HG03280 (cell line): ENCODE results near the gene MPL.

Experiments
- ATAC-seq: cut with Tn5 transposase; IDR thresholded peaks from one replicate; pipeline ENCODE4 v1.9.1; 2021; ENCODE audit warnings: mild to moderate bottlenecking, moderate library complexity; ENCODE audit not compliant: unreplicated experiment

MPL gene

DNA sequence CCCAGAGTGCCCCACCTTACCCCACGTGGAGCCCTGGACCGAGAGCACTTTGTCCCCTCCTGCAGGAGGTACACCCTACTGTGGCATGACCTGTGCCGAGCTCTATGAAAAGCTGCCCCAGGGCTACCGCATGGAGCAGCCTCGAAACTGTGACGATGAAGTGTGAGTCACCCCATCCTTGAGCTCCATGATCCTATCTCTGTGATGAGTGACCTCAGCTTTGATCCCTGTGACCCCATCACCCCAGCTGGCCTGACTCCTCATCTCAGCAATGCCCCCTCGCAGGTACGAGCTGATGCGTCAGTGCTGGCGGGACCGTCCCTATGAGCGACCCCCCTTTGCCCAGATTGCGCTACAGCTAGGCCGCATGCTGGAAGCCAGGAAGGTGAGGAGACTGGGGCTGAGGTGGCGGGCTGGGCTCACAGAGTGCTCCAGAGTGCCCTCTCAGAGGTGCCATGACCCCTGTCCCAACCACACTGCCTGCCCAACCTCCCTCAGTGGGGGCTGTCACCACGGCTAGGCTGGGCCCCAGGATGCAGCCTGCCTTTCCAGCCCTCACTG is 16.2 kb upstream of the MPL start:
- ATAC-seq: no peak

DNA sequence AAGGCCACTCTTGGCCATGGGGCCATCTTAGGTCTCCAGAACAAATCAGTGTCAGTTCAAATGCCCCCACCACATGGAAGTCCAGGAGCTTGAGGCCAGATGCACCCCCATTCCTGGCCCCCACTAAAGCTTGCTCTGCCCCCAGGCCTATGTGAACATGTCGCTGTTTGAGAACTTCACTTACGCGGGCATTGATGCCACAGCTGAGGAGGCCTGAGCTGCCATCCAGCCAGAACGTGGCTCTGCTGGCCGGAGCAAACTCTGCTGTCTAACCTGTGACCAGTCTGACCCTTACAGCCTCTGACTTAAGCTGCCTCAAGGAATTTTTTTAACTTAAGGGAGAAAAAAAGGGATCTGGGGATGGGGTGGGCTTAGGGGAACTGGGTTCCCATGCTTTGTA is 15.1 kb upstream of the MPL start:
- ATAC-seq: no peak

GRCh38 chr1:43324810-43325209 is 12.8 kb upstream of the MPL start:
- no peak for ATAC-seq

- ATAC-seq: no peak
Measured at GRCh38 chr1:43325381-43325780, 12.2 kb upstream of the MPL start.

- no peak for ATAC-seq
Measured at GRCh38 chr1:43327549-43328292, 9.9 kb upstream of the MPL start.

- ATAC-seq: no peak
Measured at GRCh38 chr1:43329995-43330751, 7.4 kb upstream of the MPL start.

DNA sequence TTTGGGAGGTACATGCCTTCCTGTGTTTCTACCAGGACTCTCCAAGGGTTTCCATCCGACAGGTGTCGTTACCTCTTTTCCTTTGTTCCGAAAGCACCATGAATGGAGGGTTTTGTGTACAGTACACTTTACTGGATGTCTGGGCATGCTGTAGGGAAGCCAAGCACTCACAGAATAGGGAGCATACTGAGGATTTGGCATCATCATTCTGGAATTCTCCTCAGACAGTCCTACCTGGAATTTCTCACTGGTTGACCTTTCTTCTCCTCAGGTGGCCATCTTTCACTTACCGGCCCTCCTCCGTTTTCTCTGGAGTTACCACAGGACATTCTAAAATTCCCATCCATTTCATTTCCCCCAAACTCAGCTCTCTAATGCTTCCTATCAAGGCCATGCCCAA is 5.9 kb upstream of the MPL start:
- ATAC-seq: no peak

GRCh38 chr1:43334453-43335205 is 3.0 kb upstream of the MPL start:
- ATAC-seq: no peak

DNA sequence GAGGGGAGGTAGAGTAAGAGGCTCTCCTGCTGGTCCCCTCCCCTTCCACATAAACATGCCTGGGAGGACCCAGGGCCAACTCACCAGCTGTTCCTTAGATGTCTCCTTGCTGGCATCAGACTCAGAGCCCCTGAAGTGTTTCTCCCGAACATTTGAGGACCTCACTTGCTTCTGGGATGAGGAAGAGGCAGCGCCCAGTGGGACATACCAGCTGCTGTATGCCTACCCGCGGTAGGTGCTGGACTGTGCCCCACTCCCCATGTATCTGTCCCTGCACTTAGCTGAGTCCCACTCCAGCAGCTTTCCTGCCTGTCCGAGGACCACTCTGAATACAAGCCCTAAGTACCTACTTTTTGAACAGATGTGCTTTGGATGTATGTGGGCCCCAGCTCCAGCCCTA is 383 bp downstream of the MPL start:
- ATAC-seq: no peak

DNA sequence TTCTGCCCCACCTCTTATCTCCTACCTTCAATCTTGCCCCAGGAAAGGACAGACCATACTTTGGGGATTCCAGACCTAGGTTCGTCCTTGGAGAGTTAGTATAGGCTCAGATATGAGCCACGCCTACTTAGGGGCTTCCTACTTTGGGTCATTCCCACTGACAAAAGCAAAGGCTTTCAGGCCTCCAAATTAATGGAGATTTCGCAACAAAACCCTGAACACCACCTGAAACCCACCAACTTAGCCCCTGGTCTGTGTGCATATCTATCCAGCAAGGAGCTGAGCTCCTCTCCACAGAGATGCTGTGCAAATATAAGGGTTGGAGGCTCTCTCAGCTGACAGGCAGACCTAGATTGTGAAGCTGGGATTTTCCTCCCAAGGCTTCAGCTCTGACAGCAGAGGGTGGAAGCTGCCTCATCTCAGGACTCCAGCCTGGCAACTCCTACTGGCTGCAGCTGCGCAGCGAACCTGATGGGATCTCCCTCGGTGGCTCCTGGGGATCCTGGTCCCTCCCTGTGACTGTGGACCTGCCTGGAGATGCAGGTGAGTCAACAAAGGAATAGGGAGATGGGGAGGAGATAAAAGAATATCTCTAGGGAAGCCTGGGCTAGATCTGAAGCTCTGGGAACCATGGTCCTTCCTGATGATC is 2.1 kb downstream of the MPL start:
- ATAC-seq: no peak

DNA sequence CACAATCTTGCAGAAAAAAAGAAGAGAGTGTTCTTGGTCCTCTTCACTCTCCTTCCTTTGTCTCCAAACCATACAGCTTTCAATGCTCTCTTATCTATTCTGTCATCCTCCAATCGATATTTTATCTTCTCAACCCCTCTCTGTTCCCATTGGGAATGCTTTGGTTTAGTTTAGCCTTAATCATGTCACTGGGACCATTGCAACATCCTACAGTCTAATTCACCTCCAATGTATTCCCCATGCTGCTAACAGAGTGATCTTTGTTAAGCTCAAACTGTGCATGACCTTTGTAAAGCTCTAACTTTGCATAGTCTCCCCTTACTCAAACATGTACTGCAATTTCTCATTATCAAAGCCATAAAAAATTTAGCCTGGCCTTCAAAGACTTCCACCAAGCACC is 2.9 kb downstream of the MPL start:
- no peak for ATAC-seq

GRCh38 chr1:43344267-43344850 is 6.7 kb downstream of the MPL start:
- ATAC-seq: no peak

- ATAC-seq: no peak
Measured at GRCh38 chr1:43345120-43345519, 7.5 kb downstream of the MPL start.

- no peak for ATAC-seq
Measured at GRCh38 chr1:43346636-43347035, 9.0 kb downstream of the MPL start.

- no peak for ATAC-seq
Measured at GRCh38 chr1:43348343-43348808, 10.8 kb downstream of the MPL start.

GRCh38 chr1:43348809-43349593 is 11.4 kb downstream of the MPL start:
- no peak for ATAC-seq

- no peak for ATAC-seq
Measured at GRCh38 chr1:43349594-43350306, 12.1 kb downstream of the MPL start.

GRCh38 chr1:43350976-43351375 is 13.4 kb downstream of the MPL start:
- no peak for ATAC-seq
